Activated gamma-delta T cell treated with Interleukin-2 at 50 U/mL for 16 hours (primary cell): ENCODE data around the gene MYADM.

Experiments
- DNase-seq: peaks from one replicate; pipeline ENCODE4 v3.0.0-alpha.2; 2020

The MYADM gene

DNA sequence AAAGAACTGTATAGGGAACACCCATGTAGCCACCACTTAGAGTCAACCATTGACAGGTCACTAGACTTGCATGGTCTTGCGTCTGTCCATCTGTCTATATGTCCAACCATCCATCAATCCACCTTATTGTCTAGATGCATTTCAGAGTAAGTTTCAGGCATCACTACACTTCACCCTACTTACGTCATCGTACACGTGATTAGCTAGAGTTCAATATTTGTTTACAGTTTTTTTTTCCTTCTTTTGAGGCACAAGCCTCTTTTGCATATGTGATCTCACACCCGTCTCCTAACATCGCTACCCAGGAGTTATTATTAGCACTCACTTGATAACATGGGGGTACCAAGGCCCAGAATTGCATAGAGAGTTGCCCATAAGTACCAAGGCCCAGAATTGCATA lies 48.3 kb downstream of the MYADM start:
- no peak for DNase-seq

DNA sequence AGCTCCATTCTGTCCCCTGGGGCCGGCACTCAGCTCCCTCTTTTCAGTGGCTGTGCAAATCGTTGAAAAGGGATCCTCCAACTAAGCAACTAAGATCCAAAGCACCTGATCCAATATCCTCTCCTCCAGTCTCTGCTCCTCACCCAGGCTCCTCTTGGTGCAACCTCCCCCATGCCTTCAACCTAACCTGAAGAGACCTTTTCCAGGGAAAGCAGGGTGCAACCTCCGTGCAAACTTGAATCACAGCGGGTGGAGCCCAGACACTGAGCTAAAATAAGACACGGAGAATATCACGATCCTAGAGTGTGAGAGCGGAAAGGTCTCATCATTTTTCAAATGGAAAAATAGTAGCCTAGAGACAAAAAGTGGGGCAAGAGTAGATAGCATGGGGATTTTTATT lies 49.7 kb downstream of the MYADM start:
- DNase-seq: no peak
